GM18499 (cell line): ENCODE results near the gene PAPSS2.

Experiments used
- ATAC-seq: cut with Tn5 transposase; IDR thresholded peaks from one replicate; pipeline ENCODE4 v1.9.1; 2021; ENCODE audit warnings: moderate number of reproducible peaks; ENCODE audit not compliant: insufficient read depth, unreplicated experiment

PAPSS2 gene

GRCh38 chr10:87765666-87766376 is 106.1 kb downstream of the PAPSS2 start:
- ATAC-seq = no peak

- no peak for ATAC-seq
Observed at GRCh38 chr10:87767253-87767652, 107.6 kb downstream of the PAPSS2 start.

- no peak for ATAC-seq
Observed at GRCh38 chr10:87771871-87772500, 112.3 kb downstream of the PAPSS2 start.

- no peak for ATAC-seq
Observed at GRCh38 chr10:87775766-87776165, 116.1 kb downstream of the PAPSS2 start.

GRCh38 chr10:87776328-87776727 is 116.7 kb downstream of the PAPSS2 start:
- ATAC-seq = no peak

GRCh38 chr10:87781545-87781944 is 121.9 kb downstream of the PAPSS2 start:
- no peak for ATAC-seq

- ATAC-seq = no peak
Observed at GRCh38 chr10:87782721-87783120, 123.0 kb downstream of the PAPSS2 start.

GRCh38 chr10:87786421-87786820 is 126.7 kb downstream of the PAPSS2 start:
- ATAC-seq = no peak

- ATAC-seq = no peak
Observed at GRCh38 chr10:87790185-87790584, 130.5 kb downstream of the PAPSS2 start.

- ATAC-seq = no peak
Observed at GRCh38 chr10:87794285-87794684, 134.6 kb downstream of the PAPSS2 start.
